ENCODE measurements around the gene PKIG.
A peak's percentile ranks its signal among the peaks of the same experiment; 100 is the strongest.
"Not testable (repeated sequence)": the region's sequence is repeated elsewhere in the genome, so short reads cannot be mapped to it uniquely, and the experiment has no call there.

Gene PKIG

DNA sequence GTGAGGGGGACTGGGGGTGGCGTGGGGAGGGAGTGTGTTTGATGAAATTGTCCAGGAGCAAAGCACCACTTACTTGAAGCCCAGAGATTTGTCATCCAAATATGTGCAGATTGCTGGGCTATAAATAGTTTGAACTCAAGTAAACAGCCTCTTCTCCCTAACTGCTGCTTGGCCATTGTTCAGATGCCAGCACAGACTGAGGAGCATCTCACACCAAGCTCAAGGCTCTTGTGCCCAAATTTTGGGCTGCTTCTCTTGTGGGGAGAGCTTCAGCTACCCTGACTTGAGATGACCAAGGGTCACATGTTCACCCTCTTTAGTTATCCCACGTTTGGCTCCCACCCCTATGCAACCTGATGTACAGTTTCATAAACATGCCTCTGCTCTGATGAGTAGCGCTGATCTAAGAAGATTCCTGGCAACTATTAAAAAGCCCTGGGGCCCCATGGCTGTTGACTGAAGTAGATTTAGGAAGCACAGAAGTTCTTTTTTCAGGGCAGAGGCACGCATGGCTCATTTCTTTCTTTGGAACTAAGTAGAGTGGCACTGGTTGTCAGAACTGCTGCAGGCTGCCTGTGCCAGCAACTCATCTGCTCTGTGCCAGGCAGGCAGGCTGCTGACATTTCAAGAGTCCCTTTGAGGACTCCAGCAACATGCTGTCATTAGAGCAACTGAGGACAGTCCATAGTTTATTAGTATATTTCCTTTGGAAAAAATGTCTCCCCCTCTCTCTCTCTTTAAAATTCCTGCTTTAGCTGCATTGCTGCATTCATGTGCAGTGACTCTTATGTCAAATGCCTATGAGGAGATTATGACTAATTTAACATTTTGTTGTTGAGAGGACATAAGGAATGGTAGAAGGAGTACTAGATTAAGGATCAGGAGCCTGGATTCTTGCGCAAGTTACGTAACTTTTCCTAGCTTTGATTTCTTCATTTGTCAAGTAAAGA lies 9.6 kb upstream of the PKIG start:
- DNase-seq (ENCODE audit: low read depth), result peak; percentile 83

DNA sequence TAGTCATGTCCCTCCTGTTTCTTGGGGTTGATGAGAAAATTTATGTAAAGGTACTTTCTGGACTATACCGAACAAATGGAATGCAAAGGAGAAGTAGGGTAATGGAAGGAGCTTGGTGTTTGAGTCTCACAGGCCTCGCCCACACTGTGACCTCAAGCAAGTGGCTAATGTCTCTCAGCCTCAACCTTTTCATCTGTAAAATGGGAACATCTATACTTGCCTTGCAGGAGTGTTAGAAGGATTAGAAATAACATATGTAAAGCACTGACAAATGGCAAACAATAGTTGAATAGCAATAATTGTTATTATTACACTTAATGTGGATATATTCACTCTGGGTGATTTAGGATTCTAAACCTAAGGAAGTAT lies 8.9 kb upstream of the PKIG start:
- DNase-seq (ENCODE audit: low read depth), result no peak

DNA sequence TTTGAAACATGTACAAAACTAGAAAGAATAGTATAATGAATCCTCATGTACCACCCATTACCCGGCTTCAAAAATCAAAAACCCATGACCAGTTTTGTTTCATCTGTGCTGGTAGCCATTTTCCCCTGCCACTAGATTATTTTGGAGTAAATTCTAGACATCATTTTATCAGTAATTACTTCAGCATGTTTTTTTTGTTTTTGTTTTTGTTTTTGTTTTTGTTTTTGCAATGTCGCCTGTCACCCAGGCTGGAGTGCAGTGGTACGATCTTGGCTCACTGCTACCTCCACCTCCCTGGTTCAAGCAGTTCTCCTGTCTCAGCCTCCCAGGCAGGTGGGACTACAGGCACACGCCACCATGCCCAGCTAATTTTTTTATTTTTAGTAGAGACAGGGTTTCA lies 8.0 kb upstream of the PKIG start:
- no peak for DNase-seq (ENCODE audit: low read depth)

DNA sequence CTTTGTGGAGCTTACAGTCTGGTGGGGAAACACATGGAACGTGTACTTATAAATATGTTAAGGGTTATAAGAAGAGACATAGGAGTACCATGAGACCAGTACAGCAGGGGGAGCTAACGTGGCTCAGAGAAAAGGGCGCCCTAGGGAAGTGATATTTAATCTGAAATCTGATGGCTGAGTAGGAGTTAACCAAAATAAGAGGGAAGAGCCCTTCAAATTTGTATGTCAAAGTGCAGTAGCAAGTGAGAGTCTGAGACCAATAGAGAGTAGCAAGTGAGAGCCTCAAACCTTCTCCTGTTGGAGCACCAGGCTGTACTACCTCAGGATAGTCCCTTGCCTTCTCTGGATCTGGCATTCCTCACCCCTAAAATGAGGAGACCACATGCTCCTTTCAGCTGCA lies 6.1 kb upstream of the PKIG start:
- peak; percentile 54 for DNase-seq (ENCODE audit: low read depth)

DNA sequence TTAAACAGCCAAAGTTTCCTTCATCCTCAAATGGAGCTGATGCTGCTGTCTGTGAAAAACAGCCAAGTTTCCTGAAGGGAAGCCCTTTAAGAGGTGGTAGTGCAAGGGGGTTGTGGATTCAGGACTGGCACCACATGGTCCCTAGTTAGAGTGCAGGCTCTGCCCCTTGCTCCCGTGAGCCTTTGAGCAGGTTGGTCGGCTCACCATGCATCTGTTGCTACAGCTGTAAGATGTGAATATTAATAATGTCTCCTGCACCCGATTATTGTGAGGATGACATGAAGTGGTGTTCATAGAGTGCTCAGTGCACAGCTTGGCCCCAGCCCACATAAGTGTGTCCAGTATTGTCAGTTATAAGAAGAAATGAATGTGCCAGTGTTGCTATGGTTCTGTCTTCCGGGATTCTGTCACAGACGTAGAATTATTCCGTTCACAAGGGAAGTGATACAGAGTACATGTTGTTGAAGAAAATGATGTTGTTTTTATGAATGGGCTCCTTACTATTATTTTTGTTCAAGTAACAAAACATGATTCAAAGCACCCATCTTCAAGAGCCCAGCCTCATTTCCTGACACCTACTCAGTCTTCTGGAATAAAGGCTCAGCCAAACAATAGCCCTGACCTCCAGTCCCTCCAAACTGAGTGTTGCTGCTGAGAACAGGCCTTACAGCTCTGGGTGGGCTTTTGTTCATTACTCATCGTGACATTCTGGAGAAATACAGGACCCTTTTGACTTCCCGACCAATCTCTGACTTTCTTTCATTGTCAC lies 2.9 kb upstream of the PKIG start:
- DNase-seq (ENCODE audit: low read depth), result no peak

DNA sequence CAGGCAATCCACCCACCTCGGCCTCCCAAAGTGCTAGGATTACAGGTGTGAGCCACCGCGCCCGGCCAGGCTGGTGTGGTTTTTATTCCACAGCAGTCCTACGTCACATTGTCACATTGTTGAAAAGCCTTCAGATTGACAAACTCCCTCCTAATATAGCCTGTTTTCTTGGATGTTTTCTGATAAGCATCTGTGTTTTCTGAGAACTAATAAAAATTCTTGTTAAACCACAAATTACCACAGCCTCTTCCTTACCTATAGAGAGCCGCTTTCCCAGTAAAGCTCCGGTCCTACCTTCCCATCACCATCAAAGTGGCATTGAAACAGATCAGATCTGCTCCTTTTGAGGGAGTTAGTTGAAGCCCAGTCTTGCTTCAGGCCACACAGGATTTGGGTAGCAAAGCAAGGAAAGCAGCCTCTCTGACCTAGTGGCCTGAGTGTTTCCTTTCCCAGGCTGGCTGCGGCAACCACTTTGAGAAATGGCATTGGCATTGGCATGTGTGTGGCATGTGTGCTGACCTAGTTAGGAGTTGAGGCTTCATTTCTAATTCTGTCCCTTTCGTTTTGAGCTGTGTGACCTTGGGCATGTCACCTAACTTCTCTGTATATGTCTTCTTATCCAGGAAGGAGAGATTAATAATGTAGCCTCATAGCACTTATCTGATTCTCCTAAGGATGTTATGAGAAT lies 1.7 kb upstream of the PKIG start:
- no peak for DNase-seq (ENCODE audit: low read depth)

DNA sequence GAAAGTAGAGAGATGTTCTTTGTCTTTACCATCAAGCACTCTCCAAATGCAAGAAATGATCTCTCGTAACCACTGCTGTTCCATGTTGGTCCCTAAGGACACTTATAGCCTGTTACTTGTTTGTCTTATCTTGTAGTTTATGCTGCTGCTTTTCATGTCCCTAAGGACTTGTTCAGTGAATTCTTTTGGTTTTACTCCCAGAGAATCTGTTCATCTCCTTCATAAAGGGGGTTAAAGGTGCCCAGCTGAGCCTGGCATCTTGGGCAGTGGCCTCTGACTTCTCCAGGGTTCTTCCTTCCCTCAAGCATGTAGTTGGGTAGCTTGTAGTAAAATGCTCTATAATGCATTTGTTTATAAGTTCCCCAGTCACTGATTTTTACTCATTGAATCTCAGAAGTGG lies 864 bp upstream of the PKIG start:
- DNase-seq (ENCODE audit: low read depth), result no peak

DNA sequence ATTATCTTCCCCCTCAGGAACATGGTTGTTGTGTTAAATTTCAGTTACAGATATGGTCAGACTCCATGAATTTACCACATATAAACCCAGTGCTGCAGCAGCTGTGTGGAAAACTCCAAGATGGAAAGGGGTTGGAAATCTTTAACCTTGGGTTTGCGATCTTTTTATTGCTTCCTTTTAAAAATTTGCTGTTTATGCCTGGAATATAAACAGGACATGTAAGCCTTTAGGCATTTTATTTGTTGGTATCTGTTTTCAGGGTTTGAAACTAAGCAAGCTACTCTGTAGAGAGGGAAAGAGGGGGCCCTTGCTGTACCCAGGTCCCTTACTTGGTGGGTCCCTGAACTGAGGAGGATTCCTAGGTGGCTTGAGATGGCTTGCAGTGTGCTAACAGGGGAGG lies 778 bp downstream of the PKIG start:
- DNase-seq (ENCODE audit: low read depth), result no peak

DNA sequence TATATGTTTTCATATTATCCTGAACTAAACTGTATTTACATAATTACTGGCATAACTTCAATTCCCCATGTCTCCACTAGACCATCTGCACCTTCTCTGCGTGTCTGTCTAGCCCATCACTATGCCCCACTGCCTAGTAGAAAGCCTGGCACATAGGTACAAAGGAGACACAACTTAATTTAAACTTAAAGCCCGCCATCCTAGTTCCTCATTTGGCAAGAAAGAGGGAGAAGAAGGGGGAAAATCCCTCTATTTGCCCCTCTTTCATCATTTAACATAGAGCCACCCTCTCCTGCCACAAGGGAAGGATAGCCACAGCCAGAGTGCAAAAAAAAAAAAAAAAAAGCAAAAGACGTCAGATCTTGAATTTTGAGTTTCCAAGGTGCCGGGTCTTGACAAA lies 1.8 kb downstream of the PKIG start:
- DNase-seq (ENCODE audit: low read depth), result no peak

DNA sequence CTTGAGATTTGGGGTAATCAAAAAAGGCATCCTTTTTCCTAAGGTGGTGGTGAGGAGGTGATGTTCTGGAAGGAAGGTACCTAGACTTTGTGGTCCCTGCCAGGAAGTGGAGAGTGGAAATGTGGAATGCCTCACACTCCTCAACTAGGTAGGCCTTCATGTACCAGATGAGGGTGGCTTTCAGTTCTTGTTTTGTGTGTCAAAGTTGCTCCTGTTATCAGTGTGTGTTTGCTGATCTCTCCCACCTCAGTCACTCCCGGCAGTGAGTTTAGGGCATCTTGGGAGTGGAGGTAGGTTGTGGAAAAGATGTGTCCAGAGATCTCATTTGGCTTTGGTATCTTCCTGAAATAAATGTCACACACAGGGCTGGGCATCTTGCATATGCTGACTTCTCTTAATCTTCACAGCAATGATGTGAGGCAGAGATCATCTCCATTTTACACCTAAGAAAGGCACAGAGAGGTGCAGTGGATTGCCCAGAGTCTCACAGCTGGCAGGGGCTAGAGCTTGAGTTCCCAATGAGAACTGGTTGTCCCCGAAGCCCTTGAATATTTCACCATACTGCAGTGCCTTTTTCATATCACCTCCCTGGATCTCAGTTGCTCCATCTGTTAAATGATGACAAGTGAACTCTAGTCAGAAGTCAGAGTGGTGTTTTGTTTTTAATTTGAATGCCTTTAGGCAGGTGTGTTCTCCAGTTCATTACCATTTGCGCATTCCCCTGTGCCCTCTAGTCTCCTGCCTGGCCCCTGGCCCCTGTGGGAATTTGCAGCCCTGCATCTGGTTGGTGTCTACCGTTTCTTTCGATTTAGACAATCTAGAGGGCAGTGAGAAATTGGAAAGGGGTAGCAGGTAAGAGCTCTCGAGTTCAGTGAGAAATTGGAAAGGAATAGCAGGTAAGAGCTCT lies 2.9 kb downstream of the PKIG start:
- no peak for DNase-seq (ENCODE audit: low read depth)

DNA sequence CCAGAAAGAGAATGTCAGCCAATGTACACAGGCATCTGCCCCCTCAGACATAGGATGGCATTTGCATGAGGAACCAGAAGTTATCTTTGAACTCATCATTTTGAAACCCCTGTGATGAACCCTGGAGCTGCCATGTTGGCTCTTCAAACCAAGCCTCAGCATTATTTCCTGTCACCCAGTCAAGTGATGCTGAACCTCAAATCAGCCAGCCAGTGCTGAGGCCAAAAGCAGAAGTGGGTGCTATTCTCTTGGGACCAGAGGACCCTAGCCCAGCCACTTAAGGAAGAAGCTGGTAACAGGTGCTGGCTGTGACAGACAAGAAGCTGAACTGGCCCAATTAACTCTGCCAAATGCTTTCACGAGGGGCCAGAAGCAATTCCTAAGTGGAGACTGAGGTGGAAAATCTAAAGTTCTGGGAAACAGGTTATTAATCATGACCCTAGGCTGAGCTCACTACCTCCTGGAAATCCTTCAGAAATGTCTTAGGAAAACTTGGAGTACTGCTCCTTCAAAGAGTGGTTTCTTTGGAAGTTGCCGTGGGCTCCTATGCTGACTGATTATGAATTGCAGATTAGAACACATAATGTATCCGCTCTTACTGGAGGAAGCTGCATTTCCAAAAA lies 4.0 kb downstream of the PKIG start:
- no peak for DNase-seq (ENCODE audit: low read depth)

DNA sequence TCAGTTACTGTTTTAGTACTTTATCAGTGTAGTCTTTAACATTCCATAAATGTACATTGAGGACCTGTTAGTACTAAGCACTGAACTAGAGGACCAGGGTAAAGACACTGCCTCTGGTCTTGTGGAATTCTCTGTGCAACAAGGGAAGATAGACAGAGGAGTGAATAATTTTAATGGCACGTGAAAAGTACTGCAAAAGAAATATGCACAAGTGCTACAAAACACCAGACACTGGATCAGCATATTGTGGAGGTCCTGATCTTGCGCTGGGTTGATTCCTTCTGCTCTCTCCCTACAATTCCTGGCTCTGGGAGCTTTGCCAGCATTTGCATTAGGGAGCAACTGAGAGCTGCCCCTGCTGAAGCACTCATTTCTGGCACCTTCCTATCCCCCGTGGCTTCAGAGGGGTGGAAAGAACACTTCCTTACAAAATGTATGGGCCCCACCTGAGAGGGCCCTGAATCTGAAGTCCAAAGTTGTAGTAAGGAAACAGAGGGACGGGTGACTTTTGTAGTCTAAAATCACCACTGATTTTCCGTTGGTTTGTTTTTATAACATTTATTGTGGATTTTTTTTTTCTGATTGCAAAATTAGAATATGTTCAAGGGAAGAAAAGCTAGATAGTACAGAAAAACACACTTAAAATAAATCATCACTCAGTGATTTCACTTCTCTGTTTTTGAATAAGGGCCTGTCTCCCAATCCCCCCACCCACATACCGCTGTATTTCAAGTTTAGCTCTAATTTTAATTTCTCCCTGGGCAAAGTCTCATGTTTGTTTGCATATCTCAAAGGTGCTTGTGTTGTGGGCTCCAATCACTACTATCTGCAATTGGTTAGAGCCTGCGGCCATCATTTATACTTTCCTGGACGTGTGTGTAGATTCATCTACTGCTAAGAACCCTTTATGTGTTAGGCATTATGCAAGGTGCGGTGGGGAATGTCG lies 4.9 kb downstream of the PKIG start:
- no peak for DNase-seq (ENCODE audit: low read depth)

DNA sequence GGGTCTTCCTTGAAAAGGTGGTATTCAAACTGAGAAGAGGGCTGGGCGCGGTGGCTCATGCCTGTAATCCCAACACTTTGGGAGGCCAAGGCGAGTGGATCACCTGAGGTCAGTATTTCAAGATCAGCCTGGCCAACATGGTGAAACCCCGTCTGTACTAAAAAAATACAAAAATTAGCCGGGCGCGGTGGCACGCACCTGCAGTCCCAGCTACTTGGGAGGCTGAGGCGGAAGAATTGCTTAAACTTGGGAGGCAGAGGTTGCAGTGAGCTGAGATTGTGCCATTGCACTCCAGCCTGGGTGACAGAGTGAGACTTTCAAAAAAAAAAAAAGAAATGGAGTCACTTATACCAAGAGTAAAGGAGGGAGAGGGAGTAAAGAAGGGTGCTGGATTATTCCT lies 5.9 kb downstream of the PKIG start:
- not testable (repeated sequence) for DNase-seq (ENCODE audit: low read depth)

DNA sequence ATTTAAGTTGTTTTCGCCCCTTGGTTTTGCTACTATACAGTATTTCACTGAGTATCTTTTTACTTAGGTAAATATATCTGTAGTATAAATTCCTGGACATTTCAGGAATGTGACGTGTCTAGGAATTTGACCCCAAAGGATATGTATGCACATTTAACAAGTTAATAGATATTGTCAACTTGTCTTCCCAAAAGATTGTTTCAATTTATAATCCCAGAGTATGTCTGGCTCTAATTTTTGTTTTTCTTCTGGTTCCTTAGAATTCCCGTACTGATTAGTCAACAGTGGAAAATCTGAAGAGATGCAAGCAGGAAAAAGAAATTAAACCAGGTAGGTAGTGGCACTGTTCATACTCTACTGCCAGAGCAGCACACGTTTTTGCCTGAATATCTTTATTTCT lies 7.2 kb downstream of the PKIG start:
- no peak for DNase-seq (ENCODE audit: low read depth)

DNA sequence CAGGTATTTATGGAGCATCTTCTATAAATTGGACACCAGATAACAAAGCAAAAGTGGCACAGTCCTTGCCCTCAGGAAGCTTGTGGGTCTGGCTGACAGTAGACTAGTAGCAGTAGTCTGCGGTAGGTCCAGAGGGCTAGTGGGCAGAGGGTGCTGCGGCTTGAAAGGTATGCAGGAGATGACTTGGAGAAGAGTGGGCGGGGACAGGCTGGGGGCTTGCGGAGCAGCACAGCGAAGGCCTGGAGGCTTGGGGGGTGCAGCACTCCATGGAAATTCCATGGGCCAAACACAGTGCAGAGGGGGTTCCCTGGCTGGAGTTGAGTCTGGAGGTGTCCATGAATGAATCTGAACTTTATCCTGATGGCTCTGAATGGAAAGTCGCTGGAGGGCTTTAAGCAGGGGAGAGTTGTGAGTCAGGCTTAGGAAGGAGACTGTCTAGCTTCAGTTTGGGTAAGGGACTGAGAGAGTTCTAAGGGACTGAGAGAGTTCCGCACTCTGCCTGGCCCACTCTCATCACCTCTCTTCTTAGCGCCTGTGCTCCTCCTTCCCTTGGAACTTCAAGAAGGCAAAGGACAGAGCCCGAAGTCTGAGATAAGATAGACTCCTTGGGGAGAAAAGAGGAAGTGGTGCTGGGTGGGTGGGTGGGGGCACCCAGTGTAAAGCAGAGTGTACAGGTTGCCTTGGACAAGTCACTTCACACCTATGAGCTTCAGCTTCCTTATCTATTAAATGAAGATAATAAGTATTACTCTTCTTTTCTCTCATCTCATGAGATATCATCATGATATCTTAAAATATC lies 8.8 kb downstream of the PKIG start:
- no peak for DNase-seq (ENCODE audit: low read depth)

DNA sequence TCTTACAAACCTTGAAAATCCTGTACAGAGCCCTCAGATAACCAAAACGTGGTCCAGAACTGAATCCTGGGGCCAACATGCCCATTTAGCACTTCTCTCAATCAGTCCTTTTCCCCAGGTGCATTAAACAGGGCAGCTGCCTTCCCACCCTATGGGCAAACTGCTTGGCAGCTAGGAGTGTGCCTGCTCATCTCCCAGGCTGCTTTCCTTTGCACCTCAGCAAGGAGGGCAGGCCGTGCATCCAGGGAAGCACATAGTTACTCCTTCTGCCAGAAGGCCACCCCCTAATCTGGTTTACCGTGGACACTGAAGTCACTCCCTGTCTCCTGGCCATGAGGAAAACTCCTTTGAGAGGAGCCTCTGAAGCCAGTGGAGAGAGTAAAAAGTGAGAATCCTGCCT lies 10.0 kb downstream of the PKIG start:
- DNase-seq (ENCODE audit: low read depth), result no peak

DNA sequence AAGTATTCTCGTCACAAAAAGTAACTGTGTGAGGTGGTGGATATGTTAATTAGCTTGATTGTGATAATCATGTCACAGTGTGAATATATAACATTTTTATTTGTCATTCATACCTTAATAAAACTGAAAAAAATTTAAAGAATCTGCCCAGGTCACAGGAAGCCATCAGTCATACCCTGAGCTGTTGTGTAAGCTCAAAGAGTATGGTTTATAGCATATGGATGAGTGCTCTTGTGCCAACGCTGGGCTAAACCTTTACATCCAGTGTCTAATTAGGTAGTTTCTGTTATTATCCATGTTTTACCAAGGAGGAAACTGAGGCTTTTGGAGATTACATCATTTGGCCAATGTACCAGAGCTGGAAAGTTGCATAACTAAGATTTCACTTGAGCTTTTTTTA lies 11.4 kb downstream of the PKIG start:
- no peak for DNase-seq (ENCODE audit: low read depth)

DNA sequence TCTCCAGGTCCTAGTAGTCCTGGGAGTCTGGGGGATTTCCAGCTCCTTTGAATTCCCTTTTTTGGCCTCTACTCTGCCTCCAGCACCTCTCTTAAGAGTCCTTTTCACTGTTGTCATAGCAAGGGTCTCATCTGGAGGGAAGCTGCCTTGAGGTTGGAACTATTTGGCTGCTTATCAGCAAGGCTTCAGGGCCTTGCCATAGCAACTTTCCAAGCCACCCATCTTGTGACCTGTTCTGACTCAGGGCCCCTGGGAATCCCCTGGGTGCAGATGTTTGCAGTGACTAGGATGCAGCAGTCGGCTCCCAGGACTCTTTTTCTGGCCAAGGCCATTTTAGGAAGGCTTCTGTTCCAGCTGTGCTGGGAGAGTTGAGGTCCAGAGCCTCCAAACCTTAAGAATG lies 12.4 kb downstream of the PKIG start:
- DNase-seq (ENCODE audit: low read depth), result no peak

DNA sequence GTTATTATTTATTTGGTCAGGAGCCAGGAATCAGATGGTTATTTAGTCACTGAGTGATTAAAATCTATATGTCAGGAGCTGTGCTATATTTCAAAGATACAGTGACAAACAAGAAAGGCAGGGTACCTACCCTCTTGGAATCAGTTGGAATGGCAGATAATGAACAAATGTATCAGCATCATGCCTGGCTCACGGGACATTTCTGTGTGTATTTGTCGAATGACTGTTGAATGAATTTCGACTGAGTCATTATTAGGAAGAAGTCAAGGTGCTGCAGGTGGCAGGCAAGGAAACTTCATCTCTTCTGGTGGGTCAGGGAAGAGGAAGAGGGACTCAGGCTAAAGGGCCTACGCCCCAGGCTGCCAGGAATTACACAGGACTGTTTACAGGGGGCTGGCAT lies 13.6 kb downstream of the PKIG start:
- no peak for DNase-seq (ENCODE audit: low read depth)

Data from fibroblast of the conjunctiva (primary cell).